Neutrophil (primary cell): ENCODE data around the gene ZNF91.

Source experiments
- H3K27ac ChIP-seq: fragments of 200-600 bp; sonication (generic); 2 replicates; pipeline ENCODE4 v1.5.1; 2016; ENCODE audit warnings: mild to moderate bottlenecking, moderate library complexity
- H3K27me3 ChIP-seq: fragments of 200-600 bp; sonication (generic); 2 replicates; pipeline ENCODE4 v1.6.0; 2016; ENCODE audit warnings: mild to moderate bottlenecking
- H3K36me3 ChIP-seq: fragments of 200-600 bp; sonication (generic); 2 replicates; pipeline ENCODE4 v1.5.1; 2017
- H3K4me1 ChIP-seq, 2 experiments: fragments of 200-600 bp in 1 of 2; sonication (generic) in 1 of 2; 1 replicate in 1 of 2; 2 replicates in 1 of 2; pipeline versions ENCODE4 v1.5.1 to v1.6.1; 2013 to 2016; ENCODE audit warnings: low read depth in 1 of 2, low read length in 1 of 2, mild to moderate bottlenecking in 1 of 2, moderate library complexity in 1 of 2; ENCODE audit not compliant: control insufficient read depth in 1 of 2, insufficient read depth in 1 of 2
- H3K4me3 ChIP-seq, 2 experiments: fragments of 200-600 bp in 1 of 2; sonication (generic) in 1 of 2; 1 replicate in 1 of 2; 2 replicates in 1 of 2; pipeline ENCODE4 v1.5.1; 2013 to 2016; ENCODE audit warnings: low read depth in 1 of 2, low read length in 1 of 2, mild to moderate bottlenecking in 1 of 2, moderate library complexity in 1 of 2
- H3K9me3 ChIP-seq: fragments of 200-600 bp; sonication (generic); 2 replicates; pipeline ENCODE4 v1.5.1; 2016
- TF ChIP-seq, protein P1 (sequence below): fragments of 200-600 bp; sonication (generic); IDR thresholded peaks from 2 replicates; pipeline ENCODE4 v1.5.1; 2016; ENCODE audit warnings: antibody characterized with exemption

Gene ZNF91

DNA sequence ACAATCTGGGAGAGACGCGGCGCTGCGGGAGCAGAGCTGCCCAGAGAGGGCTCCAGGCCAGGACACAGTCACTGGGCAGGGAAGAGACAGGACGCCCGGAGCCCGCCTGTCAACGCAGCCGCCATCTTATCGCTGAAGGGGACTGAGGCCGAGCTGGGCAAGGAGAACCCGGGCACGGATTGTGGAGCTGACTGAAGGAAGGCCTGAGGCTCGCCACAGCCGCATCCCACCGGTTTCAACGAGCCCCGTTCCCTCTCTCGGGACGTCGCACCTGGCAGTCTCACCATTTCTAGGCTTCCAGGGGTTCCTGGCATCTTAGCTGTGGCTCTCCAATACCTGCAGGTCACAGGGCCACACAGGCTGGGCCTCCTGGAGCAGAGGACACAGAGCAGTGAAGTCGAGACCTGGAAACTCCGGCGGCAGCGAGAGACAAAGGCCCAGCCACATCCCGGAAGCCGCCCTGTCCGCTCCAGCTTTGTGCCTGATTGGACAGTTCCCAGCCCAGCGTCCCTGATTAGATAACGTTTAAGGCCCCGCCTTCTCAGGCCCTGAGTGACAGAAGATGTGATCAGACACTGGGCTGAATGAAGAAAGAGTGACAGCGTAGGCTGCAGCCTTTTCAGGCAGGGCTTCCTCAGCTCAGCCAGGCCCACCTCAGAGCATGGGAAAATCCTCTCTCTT, at the start of gene ZNF91:
Gene ZNF91 (minus strand): TSS at position 431 of the 681 bp plus-strand sequence. CDS start 117 bp downstream, at position 314.
- Histone ChIP-seq H3K27me3 (no peaks in the 10 kb centered on the region), H3K27ac (peak within 1 kb of the TSS; percentile 80), H3K4me3 (peak within 1 kb of the TSS; percentile 67 to 70), H3K9me3 (no peaks in the 10 kb centered on the region), H3K36me3 (no peaks in the 10 kb centered on the region), H3K4me1 (peaks cover 9 to 16% of the 10 kb centered on the region in 2 experiments)
- TF ChIP-seq, protein P1, sequence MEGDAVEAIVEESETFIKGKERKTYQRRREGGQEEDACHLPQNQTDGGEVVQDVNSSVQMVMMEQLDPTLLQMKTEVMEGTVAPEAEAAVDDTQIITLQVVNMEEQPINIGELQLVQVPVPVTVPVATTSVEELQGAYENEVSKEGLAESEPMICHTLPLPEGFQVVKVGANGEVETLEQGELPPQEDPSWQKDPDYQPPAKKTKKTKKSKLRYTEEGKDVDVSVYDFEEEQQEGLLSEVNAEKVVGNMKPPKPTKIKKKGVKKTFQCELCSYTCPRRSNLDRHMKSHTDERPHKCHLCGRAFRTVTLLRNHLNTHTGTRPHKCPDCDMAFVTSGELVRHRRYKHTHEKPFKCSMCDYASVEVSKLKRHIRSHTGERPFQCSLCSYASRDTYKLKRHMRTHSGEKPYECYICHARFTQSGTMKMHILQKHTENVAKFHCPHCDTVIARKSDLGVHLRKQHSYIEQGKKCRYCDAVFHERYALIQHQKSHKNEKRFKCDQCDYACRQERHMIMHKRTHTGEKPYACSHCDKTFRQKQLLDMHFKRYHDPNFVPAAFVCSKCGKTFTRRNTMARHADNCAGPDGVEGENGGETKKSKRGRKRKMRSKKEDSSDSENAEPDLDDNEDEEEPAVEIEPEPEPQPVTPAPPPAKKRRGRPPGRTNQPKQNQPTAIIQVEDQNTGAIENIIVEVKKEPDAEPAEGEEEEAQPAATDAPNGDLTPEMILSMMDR = no peak

GRCh38 chr19:23440791-23441190, 45.5 kb upstream of the ZNF91 start:
- no peaks in the 10 kb centered on the region for H3K27me3 ChIP-seq
- no peak overlapping the region for H3K27ac ChIP-seq
- H3K4me1 ChIP-seq = no peaks in the 10 kb centered on the region
- TF ChIP-seq, protein P1 = no peak
- H3K4me3 ChIP-seq = no peak overlapping the region
- no peaks in the 10 kb centered on the region for H3K36me3 ChIP-seq
- H3K9me3 ChIP-seq = peaks cover 14% of the 10 kb centered on the region

- H3K4me1 ChIP-seq = no peaks in the 10 kb centered on the region
- no peak overlapping the region for H3K27ac ChIP-seq
- TF ChIP-seq, protein P1 = no peak
- H3K9me3 ChIP-seq = peaks cover 14% of the 10 kb centered on the region
- no peaks in the 10 kb centered on the region for H3K36me3 ChIP-seq
- H3K4me3 ChIP-seq = no peak overlapping the region
- no peaks in the 10 kb centered on the region for H3K27me3 ChIP-seq
Observed at GRCh38 chr19:23440207-23440606, 44.9 kb upstream of the ZNF91 start.

GRCh38 chr19:23439623-23440022, 44.4 kb upstream of the ZNF91 start:
- H3K27ac ChIP-seq = no peak overlapping the region
- H3K27me3 ChIP-seq = no peaks in the 10 kb centered on the region
- no peaks in the 10 kb centered on the region for H3K36me3 ChIP-seq
- TF ChIP-seq, protein P1 = no peak
- H3K9me3 ChIP-seq = peaks cover 12% of the 10 kb centered on the region
- H3K4me3 ChIP-seq = no peak overlapping the region
- no peaks in the 10 kb centered on the region for H3K4me1 ChIP-seq

DNA sequence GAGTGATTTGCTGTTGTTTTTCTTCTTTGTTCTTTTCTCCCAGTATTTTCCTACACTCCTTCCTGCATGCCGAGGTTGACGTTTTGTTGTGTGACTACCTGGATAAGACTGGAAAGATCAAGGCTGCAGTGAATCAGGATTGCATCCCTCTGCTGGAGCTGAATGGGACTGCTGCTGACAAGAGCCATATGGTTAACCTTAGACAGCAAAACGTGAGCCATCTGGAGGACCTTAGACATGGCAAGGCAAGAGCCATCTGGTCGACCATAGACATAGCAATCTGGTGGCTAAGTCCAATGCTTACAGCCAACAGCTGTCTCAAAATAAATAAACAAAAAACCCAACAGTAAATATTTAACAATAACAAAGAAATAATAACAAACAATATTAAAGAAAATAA, 42.6 kb upstream of the ZNF91 start:
- Histone ChIP-seq H3K36me3 (no peaks in the 10 kb centered on the region), H3K27me3 (no peaks in the 10 kb centered on the region), H3K4me3 (no peak overlapping the region), H3K9me3 (peaks cover 9% of the 10 kb centered on the region), H3K27ac (no peak overlapping the region), H3K4me1 (no peaks in the 10 kb centered on the region)
- TF ChIP-seq, protein P1 = no peak
